Effector memory CD4-positive, alpha-beta T cell (primary cell): ENCODE results near the gene PIP4P1.
A peak's percentile ranks its signal among the peaks of the same experiment; 100 is the strongest.

Experiments used
- DNase-seq, 3 donors: peaks; one replicate each; pipeline ENCODE4 v3.0.0-alpha.2; 2020
- H3K27ac ChIP-seq: 2 replicates; pipeline ENCODE4 v1.7.0; 2013; ENCODE audit warnings: mild to moderate bottlenecking, low read length, moderate library complexity; ENCODE audit not compliant: insufficient read depth, poor library complexity, severe bottlenecking
- H3K27me3 ChIP-seq: replicated peaks from 2 replicates; pipeline ENCODE4 v1.7.0; 2013; ENCODE audit warnings: mild to moderate bottlenecking, low read length; ENCODE audit not compliant: insufficient read depth, control insufficient read depth, poor library complexity, severe bottlenecking
- H3K36me3 ChIP-seq: 2 replicates; pipeline ENCODE4 v1.7.0; 2013; ENCODE audit warnings: mild to moderate bottlenecking, low read length, moderate library complexity; ENCODE audit not compliant: control insufficient read depth, insufficient read depth
- H3K4me1 ChIP-seq: 2 replicates; pipeline ENCODE4 v1.7.0; 2013; ENCODE audit warnings: low read length, mild to moderate bottlenecking; ENCODE audit not compliant: control insufficient read depth, insufficient read depth, poor library complexity, severe bottlenecking
- H3K4me3 ChIP-seq: 2 replicates; pipeline ENCODE4 v1.7.0; 2013; ENCODE audit warnings: low read length, low read depth, mild to moderate bottlenecking; ENCODE audit not compliant: insufficient read depth, poor library complexity, severe bottlenecking
- H3K9me3 ChIP-seq: 2 replicates; pipeline ENCODE4 v1.7.0; 2013; ENCODE audit warnings: mild to moderate bottlenecking, low read length, moderate library complexity; ENCODE audit not compliant: control insufficient read depth

PIP4P1 gene

GRCh38 chr14:20412411-20412810 is 48.8 kb downstream of the PIP4P1 start:
- H3K4me3 ChIP-seq: peak overlapping the region; percentile 95
- H3K36me3 ChIP-seq: peaks cover 9% of the 10 kb centered on the region
- H3K27ac ChIP-seq: peak overlapping the region; percentile 85
- H3K27me3 ChIP-seq: no peaks in the 10 kb centered on the region
- no peak for DNase-seq
- no peaks in the 10 kb centered on the region for H3K9me3 ChIP-seq
- peaks cover 6% of the 10 kb centered on the region for H3K4me1 ChIP-seq

GRCh38 chr14:20409226-20409625 is 52.0 kb downstream of the PIP4P1 start:
- Histone ChIP-seq H3K9me3 (no peaks in the 10 kb centered on the region), H3K4me3 (no peak overlapping the region), H3K36me3 (peaks cover 39% of the 10 kb centered on the region), H3K27me3 (no peaks in the 10 kb centered on the region), H3K27ac (no peak overlapping the region), H3K4me1 (peaks cover 6% of the 10 kb centered on the region)
- no peak for DNase-seq
